Measurements from ENCODE around the gene TTI1.
"Not testable (repeated sequence)": the region's sequence is repeated elsewhere in the genome, so short reads cannot be mapped to it uniquely, and the experiment has no call there.

Gene TTI1

GRCh38 chr20:38009416-38009815, 23.8 kb downstream of the TTI1 start:
- DNase-seq (ENCODE audit: low read depth) = not testable (repeated sequence)

GRCh38 chr20:38008233-38008944, 24.9 kb downstream of the TTI1 start:
- DNase-seq (ENCODE audit: low read depth) = no peak

DNA sequence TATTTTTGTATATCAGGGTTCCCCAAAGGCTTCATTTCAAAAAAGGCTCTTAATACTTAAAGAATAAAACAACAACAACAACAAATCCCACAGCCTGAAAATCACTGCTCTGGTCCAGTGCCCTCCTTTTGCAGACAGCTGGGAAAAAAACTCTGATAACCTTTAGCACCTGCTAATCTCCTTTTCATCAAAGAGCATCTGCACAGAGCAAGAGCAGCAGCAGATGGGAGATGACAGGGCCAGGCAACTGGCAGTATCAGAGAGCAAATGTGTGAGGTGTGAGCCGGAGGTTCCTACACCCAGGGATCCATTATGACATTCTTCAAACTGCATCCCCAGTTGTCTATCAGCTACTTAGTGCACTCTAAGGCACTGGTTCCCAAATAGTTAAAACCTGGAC, 25.7 kb downstream of the TTI1 start:
- no peak for DNase-seq (ENCODE audit: low read depth)

DNA sequence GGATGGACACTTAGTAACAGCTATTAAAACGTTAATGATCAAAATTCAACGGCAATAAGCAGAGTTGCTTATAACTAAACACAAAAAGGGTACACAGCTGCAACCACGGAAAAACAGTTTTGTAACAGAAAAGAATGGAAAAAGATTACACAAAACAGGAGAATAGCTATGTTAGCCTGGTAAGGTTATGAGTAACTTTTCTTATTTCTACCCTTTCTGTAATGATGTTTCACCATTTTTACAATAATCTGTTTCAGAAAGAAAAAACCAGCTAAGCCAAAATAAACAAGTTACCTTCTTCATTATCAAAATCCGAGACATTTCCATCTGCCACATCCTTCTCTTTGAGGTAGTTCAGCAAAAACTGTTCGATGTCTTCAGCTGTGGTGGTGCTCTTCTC, 27.4 kb downstream of the TTI1 start:
- DNase-seq (ENCODE audit: low read depth) = no peak

GRCh38 chr20:38004416-38004815, 28.8 kb downstream of the TTI1 start:
- no peak for DNase-seq (ENCODE audit: low read depth)

- DNase-seq (ENCODE audit: low read depth) = no peak
Measured at GRCh38 chr20:38002422-38002821, 30.8 kb downstream of the TTI1 start.

DNA sequence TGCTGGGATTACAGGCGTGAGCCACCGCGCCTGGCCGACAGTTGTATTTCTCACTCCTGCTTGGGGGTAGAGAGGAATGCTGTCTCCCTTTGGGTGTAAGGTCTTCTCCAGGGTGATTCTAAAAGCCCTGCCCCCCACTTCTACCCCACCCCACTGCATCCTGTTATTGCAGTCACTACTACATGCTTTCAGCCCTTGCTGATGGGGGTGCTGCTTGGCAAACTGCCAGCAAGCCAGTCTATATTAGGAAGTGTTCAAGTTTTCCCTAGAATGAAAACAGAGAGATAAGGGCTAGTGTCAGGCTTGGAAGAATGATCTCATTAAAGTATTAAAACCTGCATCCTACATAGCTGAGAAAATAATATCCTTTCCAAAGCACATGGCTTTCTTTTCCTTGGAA, 31.3 kb downstream of the TTI1 start:
- DNase-seq (ENCODE audit: low read depth) = no peak

- DNase-seq (ENCODE audit: low read depth) = peak; percentile 12
Measured at GRCh38 chr20:38001173-38001875, 31.9 kb downstream of the TTI1 start.

- no peak for DNase-seq (ENCODE audit: low read depth)
Measured at GRCh38 chr20:38000293-38000692, 33.0 kb downstream of the TTI1 start.

GRCh38 chr20:37999526-38000263, 33.6 kb downstream of the TTI1 start:
- DNase-seq (ENCODE audit: low read depth) = no peak

DNA sequence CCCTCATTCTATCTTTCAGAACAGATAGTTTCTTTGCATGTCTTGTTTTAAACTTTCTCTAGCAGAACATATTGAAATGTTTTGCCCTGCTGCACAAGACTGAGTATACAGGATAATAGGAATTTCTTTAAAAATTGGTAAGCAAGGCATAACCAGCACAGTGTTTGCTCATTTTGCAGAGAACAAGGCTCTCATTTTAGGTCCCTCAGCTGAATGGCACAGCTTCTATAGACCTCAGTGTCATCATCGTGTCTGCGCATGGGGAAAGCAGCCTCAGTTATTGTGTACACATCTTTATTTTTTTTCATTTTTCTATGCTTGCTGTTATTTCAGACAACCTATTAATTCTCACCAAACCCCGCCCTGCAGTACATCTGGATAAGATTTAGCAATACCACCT, 35.7 kb downstream of the TTI1 start:
- no peak for DNase-seq (ENCODE audit: low read depth)

- DNase-seq (ENCODE audit: low read depth) = no peak
Measured at GRCh38 chr20:37995856-37996605, 37.2 kb downstream of the TTI1 start.

- no peak for DNase-seq (ENCODE audit: low read depth)
Measured at GRCh38 chr20:37994512-37994911, 38.7 kb downstream of the TTI1 start.

GRCh38 chr20:37992802-37993409, 40.4 kb downstream of the TTI1 start:
- DNase-seq (ENCODE audit: low read depth) = no peak

- no peak for DNase-seq (ENCODE audit: low read depth)
Measured at GRCh38 chr20:37991908-37992307, 41.3 kb downstream of the TTI1 start.

GRCh38 chr20:37991157-37991866, 41.9 kb downstream of the TTI1 start:
- no peak for DNase-seq (ENCODE audit: low read depth)

DNA sequence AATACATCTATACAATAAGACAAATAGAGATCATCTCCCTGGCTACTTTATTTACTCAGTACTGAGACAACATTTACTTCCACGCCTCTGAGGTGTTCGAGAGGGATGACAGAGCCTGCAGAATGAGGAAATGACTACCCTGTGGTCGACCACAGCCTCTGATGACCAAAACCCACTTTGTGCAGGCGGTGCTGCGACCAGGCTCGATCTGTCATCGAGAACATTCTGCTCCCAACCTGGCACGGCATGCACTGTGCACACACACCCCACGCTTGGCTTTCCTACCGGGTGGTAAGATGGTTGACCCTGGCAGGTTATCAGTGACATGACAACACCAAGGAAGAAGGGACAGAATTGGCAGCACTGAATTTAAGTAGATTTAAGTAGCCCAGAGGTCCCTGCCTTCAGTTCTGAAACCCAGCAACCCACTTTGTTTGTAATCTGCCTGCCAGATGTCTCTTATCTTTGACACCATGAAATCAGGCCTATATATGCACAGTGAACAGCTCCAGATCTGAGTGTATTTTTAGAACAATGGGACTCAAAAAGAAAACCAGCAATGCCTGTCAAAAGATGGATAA, 42.6 kb downstream of the TTI1 start:
- DNase-seq (ENCODE audit: low read depth) = peak; percentile 65

- no peak for DNase-seq (ENCODE audit: low read depth)
Measured at GRCh38 chr20:37989601-37990295, 43.5 kb downstream of the TTI1 start.

DNA sequence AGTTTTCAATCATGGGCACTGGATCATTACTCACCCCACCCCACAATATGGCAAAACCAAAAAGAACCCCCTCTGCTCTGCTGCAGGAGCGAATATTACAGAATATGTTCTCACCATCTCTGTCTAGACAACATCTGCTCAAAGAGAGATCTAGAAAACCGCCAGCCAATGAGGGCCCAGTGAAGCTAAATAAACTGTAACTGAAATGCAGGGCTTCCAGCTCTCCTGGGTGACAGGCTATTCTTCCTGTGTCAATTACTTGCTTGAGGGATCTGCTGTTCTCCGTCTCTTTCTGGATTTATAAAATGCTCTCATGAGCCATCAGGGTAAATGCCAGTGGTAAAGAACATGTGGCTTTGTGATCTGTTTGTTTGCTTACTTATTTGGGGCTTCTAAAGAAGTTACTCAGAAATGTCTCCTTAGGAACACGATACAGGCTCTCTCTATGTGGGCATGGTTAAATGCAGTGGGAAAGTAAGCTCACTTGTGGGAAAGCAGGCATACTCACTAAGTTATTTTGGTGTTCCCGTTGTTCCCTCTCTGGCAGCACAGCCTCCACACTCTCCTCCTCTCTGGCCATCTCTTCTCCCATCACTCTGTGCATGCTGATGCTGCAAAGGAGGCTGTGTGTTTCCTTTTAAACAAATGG, 44.8 kb downstream of the TTI1 start:
- DNase-seq (ENCODE audit: low read depth) = no peak

Measured in activated T-cell treated with anti-CD3 and anti-CD28 coated beads for 48 hours (primary cell).